ENCODE data around the gene OGDH.

OGDH gene

DNA sequence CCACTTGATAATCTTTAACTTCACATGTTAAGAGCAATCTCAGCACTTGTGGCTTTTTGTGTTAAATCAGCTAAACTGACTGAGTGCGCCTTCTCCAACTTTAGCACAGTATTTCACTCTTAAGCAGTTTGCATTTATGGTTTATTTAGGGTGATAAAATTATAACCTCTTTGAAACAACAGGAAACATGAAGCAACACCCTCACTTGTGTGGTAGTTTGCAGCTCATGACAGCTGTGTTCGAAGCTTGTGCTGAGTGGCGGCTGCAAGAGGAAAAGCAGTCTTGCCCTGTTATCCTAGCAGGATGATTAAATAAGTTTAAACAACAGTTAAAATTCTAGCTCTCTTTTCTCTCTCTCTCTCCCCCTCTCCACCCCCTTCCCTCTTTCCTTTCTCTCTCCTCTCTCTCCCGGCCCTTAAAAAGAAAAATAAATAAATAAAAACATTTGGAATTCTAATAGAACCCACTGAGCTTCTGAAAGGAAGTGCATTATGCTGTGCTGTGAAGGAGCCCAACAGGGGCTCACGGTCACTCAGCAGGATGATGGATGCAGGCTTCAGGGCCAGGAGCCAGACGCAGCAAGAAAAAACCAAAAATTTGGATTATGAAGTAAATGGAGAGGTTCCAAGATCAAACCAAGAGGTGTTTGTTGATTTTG is 25.2 kb downstream of the OGDH start:
- TF ChIP-seq ZFX (IDR thresholded peaks at IDR 0.05) = no peak
- TF ChIP-seq, protein P1, sequence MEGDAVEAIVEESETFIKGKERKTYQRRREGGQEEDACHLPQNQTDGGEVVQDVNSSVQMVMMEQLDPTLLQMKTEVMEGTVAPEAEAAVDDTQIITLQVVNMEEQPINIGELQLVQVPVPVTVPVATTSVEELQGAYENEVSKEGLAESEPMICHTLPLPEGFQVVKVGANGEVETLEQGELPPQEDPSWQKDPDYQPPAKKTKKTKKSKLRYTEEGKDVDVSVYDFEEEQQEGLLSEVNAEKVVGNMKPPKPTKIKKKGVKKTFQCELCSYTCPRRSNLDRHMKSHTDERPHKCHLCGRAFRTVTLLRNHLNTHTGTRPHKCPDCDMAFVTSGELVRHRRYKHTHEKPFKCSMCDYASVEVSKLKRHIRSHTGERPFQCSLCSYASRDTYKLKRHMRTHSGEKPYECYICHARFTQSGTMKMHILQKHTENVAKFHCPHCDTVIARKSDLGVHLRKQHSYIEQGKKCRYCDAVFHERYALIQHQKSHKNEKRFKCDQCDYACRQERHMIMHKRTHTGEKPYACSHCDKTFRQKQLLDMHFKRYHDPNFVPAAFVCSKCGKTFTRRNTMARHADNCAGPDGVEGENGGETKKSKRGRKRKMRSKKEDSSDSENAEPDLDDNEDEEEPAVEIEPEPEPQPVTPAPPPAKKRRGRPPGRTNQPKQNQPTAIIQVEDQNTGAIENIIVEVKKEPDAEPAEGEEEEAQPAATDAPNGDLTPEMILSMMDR (conservative IDR thresholded peaks at IDR 0.05) = no peak
- peak overlapping the region; percentile 87 for H3K27ac ChIP-seq

DNA sequence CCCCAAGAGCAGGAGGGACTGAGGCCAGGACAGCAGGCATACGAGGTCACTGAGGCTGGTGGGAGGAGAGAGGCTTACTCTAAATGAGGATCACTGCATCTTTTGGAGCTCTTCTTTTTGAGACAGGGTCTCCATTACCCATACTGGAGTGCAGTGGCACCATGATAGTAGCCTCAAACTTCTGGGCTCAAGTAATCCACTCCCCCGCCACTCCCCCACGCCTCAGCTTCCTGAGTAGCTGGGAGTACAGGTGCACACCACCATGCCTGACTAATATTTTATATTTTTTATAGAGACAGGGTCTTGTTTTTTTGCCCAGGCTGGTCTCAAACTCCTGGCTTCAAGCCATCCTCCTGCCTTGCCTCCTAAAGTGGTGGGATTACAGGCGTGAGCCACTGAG is 25.8 kb downstream of the OGDH start:
- no peak for TF ChIP-seq ZFX (IDR thresholded peaks at IDR 0.05)
- TF ChIP-seq, protein P1 (conservative IDR thresholded peaks at IDR 0.05) = no peak
- H3K27ac ChIP-seq = peak overlapping the region; percentile 87

GRCh38 chr7:44633254-44634186 is 27.1 kb downstream of the OGDH start:
- TF ChIP-seq ZFX (IDR thresholded peaks at IDR 0.05) = no peak
- TF ChIP-seq, protein P1 (conservative IDR thresholded peaks at IDR 0.05) = no peak
- peak overlapping the region; percentile 87 for H3K27ac ChIP-seq

DNA sequence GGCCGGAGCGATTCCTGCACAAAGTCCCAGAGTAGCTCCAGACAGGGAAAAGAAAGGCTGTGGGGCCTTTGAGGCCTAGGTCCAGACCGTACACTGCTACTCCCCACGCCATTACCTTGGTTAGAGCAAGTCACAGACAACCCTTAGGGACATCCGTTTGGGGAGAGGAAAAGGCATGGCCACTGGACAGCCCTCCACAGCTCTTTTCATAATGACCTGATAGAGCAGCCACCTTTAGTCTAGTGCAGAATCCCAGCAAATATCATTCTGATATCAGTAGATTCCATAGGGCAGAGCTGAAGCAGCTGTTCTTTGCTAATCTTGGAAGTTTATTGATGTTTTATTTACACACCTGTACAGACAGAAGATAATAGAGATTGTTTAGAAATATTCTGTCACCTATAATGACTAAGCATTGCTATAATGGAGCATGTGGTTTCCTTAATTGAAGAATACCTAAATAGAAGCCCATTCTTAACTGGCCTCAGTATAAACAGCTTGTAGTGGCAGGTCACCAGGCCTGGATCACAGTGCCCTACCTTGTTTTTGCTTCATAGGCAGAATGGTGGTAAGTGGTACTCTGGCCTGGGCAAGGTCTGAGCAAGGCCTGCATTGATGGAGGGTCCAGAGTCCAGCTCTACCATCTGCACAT is 27.9 kb downstream of the OGDH start:
- peak overlapping the region; percentile 87 for H3K27ac ChIP-seq
- TF ChIP-seq, protein P1 (conservative IDR thresholded peaks at IDR 0.05) = no peak
- peak; percentile 43; the same call in 1 of the 2 replicates for TF ChIP-seq ZFX (IDR thresholded peaks at IDR 0.05)

GRCh38 chr7:44634839-44635591 is 28.6 kb downstream of the OGDH start:
- TF ChIP-seq ZFX (IDR thresholded peaks at IDR 0.05) = no peak
- TF ChIP-seq, protein P1 (conservative IDR thresholded peaks at IDR 0.05) = no peak
- peak overlapping the region; percentile 87 for H3K27ac ChIP-seq

GRCh38 chr7:44636041-44636584 is 29.7 kb downstream of the OGDH start:
- H3K27ac ChIP-seq = peak overlapping the region; percentile 87; the same call in 1 of the 2 replicates
- TF ChIP-seq, protein P1 (conservative IDR thresholded peaks at IDR 0.05) = no peak
- no peak for TF ChIP-seq ZFX (IDR thresholded peaks at IDR 0.05)
